Medulla oblongata (tissue), 1 donor: ENCODE data around the gene RTN4RL1.
"Not testable (repeated sequence)": the region's sequence is repeated elsewhere in the genome, so short reads cannot be mapped to it uniquely, and the experiment has no call there.

Experiments used
- DNase-seq: peaks from one replicate; pipeline ENCODE4 v3.0.0-alpha.2; 2015; ENCODE audit errors: extremely low spot score

RTN4RL1 gene

GRCh38 chr17:1896243-1897104 is 128.7 kb downstream of the RTN4RL1 start:
- no peak for DNase-seq

GRCh38 chr17:1895479-1895878 is 129.7 kb downstream of the RTN4RL1 start:
- not testable (repeated sequence) for DNase-seq

GRCh38 chr17:1894753-1895339 is 130.3 kb downstream of the RTN4RL1 start:
- DNase-seq, result no peak

GRCh38 chr17:1890758-1891450 is 134.2 kb downstream of the RTN4RL1 start:
- DNase-seq, result no peak

- DNase-seq, result no peak
Observed at GRCh38 chr17:1888741-1889140, 136.4 kb downstream of the RTN4RL1 start.
